ENCODE results near the gene MACROD2.

MACROD2 gene

GRCh38 chr20:15265581-15266309 lies 1270.4 kb downstream of the MACROD2 start:
- no peak for TF ChIP-seq CTCF (IDR thresholded peaks at IDR 0.05; ENCODE audit: control insufficient read depth, insufficient read depth, low read depth, low read length, missing control alignments)
- H3K4me3 ChIP-seq (ENCODE audit: control insufficient read depth, low read depth, low read length): no peak overlapping the region
- no peak for DNase-seq (ENCODE audit: low read depth)

GRCh38 chr20:15267935-15268334 lies 1272.6 kb downstream of the MACROD2 start:
- H3K4me3 ChIP-seq (ENCODE audit: control insufficient read depth, low read depth, low read length): no peak overlapping the region
- no peak for TF ChIP-seq CTCF (IDR thresholded peaks at IDR 0.05; ENCODE audit: control insufficient read depth, insufficient read depth, low read depth, low read length, missing control alignments)
- no peak for DNase-seq (ENCODE audit: low read depth)

- no peak for DNase-seq (ENCODE audit: low read depth)
- no peak overlapping the region for H3K4me3 ChIP-seq (ENCODE audit: control insufficient read depth, low read depth, low read length)
- no peak for TF ChIP-seq CTCF (IDR thresholded peaks at IDR 0.05; ENCODE audit: control insufficient read depth, insufficient read depth, low read depth, low read length, missing control alignments)
Measured at GRCh38 chr20:15278041-15278440, 1282.7 kb downstream of the MACROD2 start.

- no peak for TF ChIP-seq CTCF (IDR thresholded peaks at IDR 0.05; ENCODE audit: control insufficient read depth, insufficient read depth, low read depth, low read length, missing control alignments)
- no peak for DNase-seq (ENCODE audit: low read depth)
- no peak overlapping the region for H3K4me3 ChIP-seq (ENCODE audit: control insufficient read depth, low read depth, low read length)
Measured at GRCh38 chr20:15287329-15287728, 1292.0 kb downstream of the MACROD2 start.

- DNase-seq (ENCODE audit: low read depth): no peak
- no peak for TF ChIP-seq CTCF (IDR thresholded peaks at IDR 0.05; ENCODE audit: control insufficient read depth, insufficient read depth, low read depth, low read length, missing control alignments)
- H3K4me3 ChIP-seq (ENCODE audit: control insufficient read depth, low read depth, low read length): no peak overlapping the region
Measured at GRCh38 chr20:15288106-15288505, 1292.8 kb downstream of the MACROD2 start.

GRCh38 chr20:15289337-15289736 lies 1294.0 kb downstream of the MACROD2 start:
- no peak for DNase-seq (ENCODE audit: low read depth)

More at GRCh38 chr20:15289337-15289736, 1294.0 kb downstream of the MACROD2 start:
- no peak overlapping the region for H3K4me3 ChIP-seq (ENCODE audit: control insufficient read depth, low read depth, low read length)
- TF ChIP-seq CTCF (IDR thresholded peaks at IDR 0.05; ENCODE audit: control insufficient read depth, insufficient read depth, low read depth, low read length, missing control alignments): no peak
